ENCODE measurements around the gene VRK2. TPM values are rescaled to one million over a fixed set of nuclear protein-coding genes. Genes with fewer than 3 reads are reported as not detected.
A peak's percentile ranks its signal among the peaks of the same experiment; 100 is the strongest.

Gene VRK2
- total RNA-seq, 1 experiment from 2014 or later: 20.1 TPM

- TF ChIP-seq, protein P1, sequence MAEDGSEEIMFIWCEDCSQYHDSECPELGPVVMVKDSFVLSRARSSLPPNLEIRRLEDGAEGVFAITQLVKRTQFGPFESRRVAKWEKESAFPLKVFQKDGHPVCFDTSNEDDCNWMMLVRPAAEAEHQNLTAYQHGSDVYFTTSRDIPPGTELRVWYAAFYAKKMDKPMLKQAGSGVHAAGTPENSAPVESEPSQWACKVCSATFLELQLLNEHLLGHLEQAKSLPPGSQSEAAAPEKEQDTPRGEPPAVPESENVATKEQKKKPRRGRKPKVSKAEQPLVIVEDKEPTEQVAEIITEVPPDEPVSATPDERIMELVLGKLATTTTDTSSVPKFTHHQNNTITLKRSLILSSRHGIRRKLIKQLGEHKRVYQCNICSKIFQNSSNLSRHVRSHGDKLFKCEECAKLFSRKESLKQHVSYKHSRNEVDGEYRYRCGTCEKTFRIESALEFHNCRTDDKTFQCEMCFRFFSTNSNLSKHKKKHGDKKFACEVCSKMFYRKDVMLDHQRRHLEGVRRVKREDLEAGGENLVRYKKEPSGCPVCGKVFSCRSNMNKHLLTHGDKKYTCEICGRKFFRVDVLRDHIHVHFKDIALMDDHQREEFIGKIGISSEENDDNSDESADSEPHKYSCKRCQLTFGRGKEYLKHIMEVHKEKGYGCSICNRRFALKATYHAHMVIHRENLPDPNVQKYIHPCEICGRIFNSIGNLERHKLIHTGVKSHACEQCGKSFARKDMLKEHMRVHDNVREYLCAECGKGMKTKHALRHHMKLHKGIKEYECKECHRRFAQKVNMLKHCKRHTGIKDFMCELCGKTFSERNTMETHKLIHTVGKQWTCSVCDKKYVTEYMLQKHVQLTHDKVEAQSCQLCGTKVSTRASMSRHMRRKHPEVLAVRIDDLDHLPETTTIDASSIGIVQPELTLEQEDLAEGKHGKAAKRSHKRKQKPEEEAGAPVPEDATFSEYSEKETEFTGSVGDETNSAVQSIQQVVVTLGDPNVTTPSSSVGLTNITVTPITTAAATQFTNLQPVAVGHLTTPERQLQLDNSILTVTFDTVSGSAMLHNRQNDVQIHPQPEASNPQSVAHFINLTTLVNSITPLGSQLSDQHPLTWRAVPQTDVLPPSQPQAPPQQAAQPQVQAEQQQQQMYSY (CRISPR knock-in tag; IDR thresholded peaks at IDR 0.05): 0 out of 2 replicates have a peak, but pooled peaks have one; percentile 15
- no peak for TF ChIP-seq MXD4 (CRISPR knock-in tag; IDR thresholded peaks at IDR 0.05; ENCODE audit: borderline replicate concordance)
- TF ChIP-seq SP1 (CRISPR knock-in tag; conservative IDR thresholded peaks at IDR 0.05): peak; percentile 71
- peak; percentile 95 for TF ChIP-seq KAT7 (CRISPR knock-in tag; IDR thresholded peaks at IDR 0.05; ENCODE audit: borderline replicate concordance)
- TF ChIP-seq, protein P2, sequence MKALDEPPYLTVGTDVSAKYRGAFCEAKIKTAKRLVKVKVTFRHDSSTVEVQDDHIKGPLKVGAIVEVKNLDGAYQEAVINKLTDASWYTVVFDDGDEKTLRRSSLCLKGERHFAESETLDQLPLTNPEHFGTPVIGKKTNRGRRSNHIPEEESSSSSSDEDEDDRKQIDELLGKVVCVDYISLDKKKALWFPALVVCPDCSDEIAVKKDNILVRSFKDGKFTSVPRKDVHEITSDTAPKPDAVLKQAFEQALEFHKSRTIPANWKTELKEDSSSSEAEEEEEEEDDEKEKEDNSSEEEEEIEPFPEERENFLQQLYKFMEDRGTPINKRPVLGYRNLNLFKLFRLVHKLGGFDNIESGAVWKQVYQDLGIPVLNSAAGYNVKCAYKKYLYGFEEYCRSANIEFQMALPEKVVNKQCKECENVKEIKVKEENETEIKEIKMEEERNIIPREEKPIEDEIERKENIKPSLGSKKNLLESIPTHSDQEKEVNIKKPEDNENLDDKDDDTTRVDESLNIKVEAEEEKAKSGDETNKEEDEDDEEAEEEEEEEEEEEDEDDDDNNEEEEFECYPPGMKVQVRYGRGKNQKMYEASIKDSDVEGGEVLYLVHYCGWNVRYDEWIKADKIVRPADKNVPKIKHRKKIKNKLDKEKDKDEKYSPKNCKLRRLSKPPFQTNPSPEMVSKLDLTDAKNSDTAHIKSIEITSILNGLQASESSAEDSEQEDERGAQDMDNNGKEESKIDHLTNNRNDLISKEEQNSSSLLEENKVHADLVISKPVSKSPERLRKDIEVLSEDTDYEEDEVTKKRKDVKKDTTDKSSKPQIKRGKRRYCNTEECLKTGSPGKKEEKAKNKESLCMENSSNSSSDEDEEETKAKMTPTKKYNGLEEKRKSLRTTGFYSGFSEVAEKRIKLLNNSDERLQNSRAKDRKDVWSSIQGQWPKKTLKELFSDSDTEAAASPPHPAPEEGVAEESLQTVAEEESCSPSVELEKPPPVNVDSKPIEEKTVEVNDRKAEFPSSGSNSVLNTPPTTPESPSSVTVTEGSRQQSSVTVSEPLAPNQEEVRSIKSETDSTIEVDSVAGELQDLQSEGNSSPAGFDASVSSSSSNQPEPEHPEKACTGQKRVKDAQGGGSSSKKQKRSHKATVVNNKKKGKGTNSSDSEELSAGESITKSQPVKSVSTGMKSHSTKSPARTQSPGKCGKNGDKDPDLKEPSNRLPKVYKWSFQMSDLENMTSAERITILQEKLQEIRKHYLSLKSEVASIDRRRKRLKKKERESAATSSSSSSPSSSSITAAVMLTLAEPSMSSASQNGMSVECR (CRISPR knock-in tag; IDR thresholded peaks at IDR 0.05; ENCODE audit: borderline replicate concordance): peak; percentile 88
- TF ChIP-seq TEAD4 (CRISPR knock-in tag; IDR thresholded peaks at IDR 0.05): peak; percentile 63; the same call in 1 of the 2 replicates
- TF ChIP-seq USF2 (CRISPR knock-in tag; IDR thresholded peaks at IDR 0.05): no peak
- TF ChIP-seq GRHL2 (CRISPR knock-in tag; IDR thresholded peaks at IDR 0.05; ENCODE audit: insufficient replicate concordance, severe bottlenecking): no peak
- TF ChIP-seq ATF6 (CRISPR knock-in tag; IDR thresholded peaks at IDR 0.05): no peak
- TF ChIP-seq CBFB (CRISPR knock-in tag; IDR thresholded peaks at IDR 0.05; ENCODE audit: low read depth): no peak
- TF ChIP-seq ZNF263 (CRISPR knock-in tag; IDR thresholded peaks at IDR 0.05; ENCODE audit: low read depth): no peak
- no peak; the same call in 1 of the 2 replicates for TF ChIP-seq TP53 (CRISPR knock-in tag; IDR thresholded peaks at IDR 0.05)
- TF ChIP-seq GTF2I (CRISPR knock-in tag; conservative IDR thresholded peaks at IDR 0.05): no peak
These were observed at the start of gene VRK2 (continued) for GRCh38 chr2:58046585-58047372.

- CTCF ChIA-PET: no interaction called here
- no peaks in the 10 kb centered on the region for H3K36me3 Mint-ChIP-seq
- H3K27ac Mint-ChIP-seq: no peak overlapping the region
- ATAC-seq (no peak), DNase-seq (ENCODE audit: low spot score) (no peak)
- POLR2A ChIA-PET: no interaction called here
- no peak overlapping the region for H3K4me3 Mint-ChIP-seq
- H3K9me3 Mint-ChIP-seq: no peaks in the 10 kb centered on the region
- no peaks in the 10 kb centered on the region for H3K4me1 Mint-ChIP-seq
- no peaks in the 10 kb centered on the region for H3K27me3 Mint-ChIP-seq (ENCODE audit: low read depth)
- TF ChIP-seq ZNF138 (CRISPR knock-in tag; conservative IDR thresholded peaks at IDR 0.05) (no peak), CREB1 (CRISPR knock-in tag; IDR thresholded peaks at IDR 0.05) (no peak), ZNF232 (CRISPR knock-in tag; IDR thresholded peaks at IDR 0.05) (no peak), MXD4 (CRISPR knock-in tag; IDR thresholded peaks at IDR 0.05; ENCODE audit: borderline replicate concordance) (no peak), ZBTB21 (CRISPR knock-in tag; IDR thresholded peaks at IDR 0.05; ENCODE audit: borderline replicate concordance) (no peak), TEAD4 (CRISPR knock-in tag; IDR thresholded peaks at IDR 0.05) (no peak), USF2 (CRISPR knock-in tag; IDR thresholded peaks at IDR 0.05) (no peak), ZMAT4 (CRISPR knock-in tag; IDR thresholded peaks at IDR 0.05) (no peak), JAZF1 (CRISPR knock-in tag; IDR thresholded peaks at IDR 0.05) (no peak)
- TF ChIP-seq, protein P3, sequence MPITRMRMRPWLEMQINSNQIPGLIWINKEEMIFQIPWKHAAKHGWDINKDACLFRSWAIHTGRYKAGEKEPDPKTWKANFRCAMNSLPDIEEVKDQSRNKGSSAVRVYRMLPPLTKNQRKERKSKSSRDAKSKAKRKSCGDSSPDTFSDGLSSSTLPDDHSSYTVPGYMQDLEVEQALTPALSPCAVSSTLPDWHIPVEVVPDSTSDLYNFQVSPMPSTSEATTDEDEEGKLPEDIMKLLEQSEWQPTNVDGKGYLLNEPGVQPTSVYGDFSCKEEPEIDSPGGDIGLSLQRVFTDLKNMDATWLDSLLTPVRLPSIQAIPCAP (CRISPR knock-in tag; IDR thresholded peaks at IDR 0.05): no peak
These were observed 40.2 kb upstream of the VRK2 start for GRCh38 chr2:58006256-58006951.
